Fibroblast of lung (primary cell): ENCODE measurements around the gene RTKN2.

Source experiments
- EZH2 ChIP-seq: IDR thresholded peaks from 2 replicates; pipeline ENCODE4 v1.5.1; 2012; ENCODE audit warnings: low read length, control low read depth, mild to moderate bottlenecking; ENCODE audit errors: missing control alignments
- TF ChIP-seq, protein P1 (sequence below), 2 donors: IDR thresholded peaks in 1 of 2; conservative IDR thresholded peaks in 1 of 2; 1 replicate in 1 of 2; 2 replicates in 1 of 2; pipeline ENCODE4 v1.5.1; 2011 to 2012; ENCODE audit warnings: low read length in 2 of 2, control low read depth in 1 of 2, inconsistent platforms in 1 of 2, low read depth in 1 of 2, mild to moderate bottlenecking in 1 of 2

DNA sequence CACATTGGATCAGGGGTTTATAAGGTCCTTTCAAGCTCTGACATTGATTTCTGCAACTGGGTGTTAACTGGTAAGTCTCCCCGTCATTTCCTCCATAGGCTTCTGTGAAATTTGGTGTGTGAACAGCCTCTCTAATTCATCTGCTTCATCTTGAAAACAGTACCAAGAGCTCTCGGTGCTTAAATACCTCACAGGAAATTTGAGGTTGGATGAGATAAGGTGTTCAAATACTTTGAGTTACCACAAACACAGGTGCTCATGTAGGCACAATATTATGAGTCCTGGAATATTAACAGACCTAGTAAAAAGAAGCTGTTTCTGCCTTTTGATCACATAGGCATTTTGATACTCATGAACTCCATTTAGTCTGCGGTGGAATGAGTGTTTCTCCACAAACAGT, 85.2 kb downstream of the RTKN2 start:
- TF ChIP-seq, protein P1, sequence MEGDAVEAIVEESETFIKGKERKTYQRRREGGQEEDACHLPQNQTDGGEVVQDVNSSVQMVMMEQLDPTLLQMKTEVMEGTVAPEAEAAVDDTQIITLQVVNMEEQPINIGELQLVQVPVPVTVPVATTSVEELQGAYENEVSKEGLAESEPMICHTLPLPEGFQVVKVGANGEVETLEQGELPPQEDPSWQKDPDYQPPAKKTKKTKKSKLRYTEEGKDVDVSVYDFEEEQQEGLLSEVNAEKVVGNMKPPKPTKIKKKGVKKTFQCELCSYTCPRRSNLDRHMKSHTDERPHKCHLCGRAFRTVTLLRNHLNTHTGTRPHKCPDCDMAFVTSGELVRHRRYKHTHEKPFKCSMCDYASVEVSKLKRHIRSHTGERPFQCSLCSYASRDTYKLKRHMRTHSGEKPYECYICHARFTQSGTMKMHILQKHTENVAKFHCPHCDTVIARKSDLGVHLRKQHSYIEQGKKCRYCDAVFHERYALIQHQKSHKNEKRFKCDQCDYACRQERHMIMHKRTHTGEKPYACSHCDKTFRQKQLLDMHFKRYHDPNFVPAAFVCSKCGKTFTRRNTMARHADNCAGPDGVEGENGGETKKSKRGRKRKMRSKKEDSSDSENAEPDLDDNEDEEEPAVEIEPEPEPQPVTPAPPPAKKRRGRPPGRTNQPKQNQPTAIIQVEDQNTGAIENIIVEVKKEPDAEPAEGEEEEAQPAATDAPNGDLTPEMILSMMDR (conservative IDR thresholded peaks at IDR 0.05 in 1 of 2, IDR thresholded peaks at IDR 0.05 in 1 of 2; ENCODE audit: low read depth in 1 of 2, low read length in 2 of 2): no peak
- no peak for TF ChIP-seq EZH2
